ENCODE data around the gene BBS12.
"Not testable (repeated sequence)": the region's sequence is repeated elsewhere in the genome, so short reads cannot be mapped to it uniquely, and the experiment has no call there.

BBS12 gene

GRCh38 chr4:122784261-122784660 is 51.8 kb downstream of the BBS12 start:
- Histone ChIP-seq H3F3A (ENCODE audit: low read depth) (no peaks in the 10 kb centered on the region), H3K9ac (ENCODE audit: low read depth, low read length, poor library complexity, severe bottlenecking) (no peak overlapping the region), H3K4me2 (ENCODE audit: low read depth, low read length, poor library complexity, severe bottlenecking) (no peak overlapping the region), H3K9me3 (ENCODE audit: insufficient read depth, low read depth, low read length) (no peaks in the 10 kb centered on the region), H2AFZ (ENCODE audit: low read length) (no peak overlapping the region), H3K4me1 (ENCODE audit: insufficient read depth, low read length, poor library complexity, severe bottlenecking) (no peaks in the 10 kb centered on the region), H3K36me3 (ENCODE audit: insufficient read depth, low read length) (no peaks in the 10 kb centered on the region), H3K79me2 (ENCODE audit: insufficient read depth, low read length) (no peaks in the 10 kb centered on the region), H3K4me3 (ENCODE audit: low read length, poor library complexity, severe bottlenecking) (no peak overlapping the region), H3K27me3 (ENCODE audit: insufficient read depth, low read length, poor library complexity, severe bottlenecking) (no peaks in the 10 kb centered on the region), H3K9me2 (replicated peaks; ENCODE audit: low read depth, low read length) (no peaks in the 10 kb centered on the region), H4K20me1 (ENCODE audit: insufficient read depth, low read length, poor library complexity, severe bottlenecking) (no peaks in the 10 kb centered on the region)
- TF ChIP-seq CTCF (conservative IDR thresholded peaks at IDR 0.05; ENCODE audit: low read length), result no peak

DNA sequence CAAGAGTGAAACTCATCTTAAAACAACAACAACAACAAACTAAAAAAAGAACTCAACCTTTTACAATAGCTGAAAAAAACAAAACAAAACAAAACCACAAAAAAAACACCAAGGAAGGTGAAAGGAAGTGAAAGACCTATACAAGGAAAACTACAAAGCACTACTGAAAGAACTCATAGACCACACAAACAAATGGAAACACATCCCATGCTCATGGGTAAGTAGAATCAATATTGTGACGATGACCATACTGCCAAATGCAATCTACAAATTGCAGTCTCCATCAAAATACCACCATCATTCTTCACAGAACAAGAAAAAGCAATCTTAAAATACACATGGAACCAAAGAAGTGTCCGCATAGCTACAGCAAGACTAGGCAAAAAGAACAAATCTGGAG is 52.6 kb downstream of the BBS12 start:
- H3K4me1 ChIP-seq (ENCODE audit: insufficient read depth, low read length, poor library complexity, severe bottlenecking), result no peaks in the 10 kb centered on the region
- H3K9me3 ChIP-seq (ENCODE audit: insufficient read depth, low read depth, low read length), result no peaks in the 10 kb centered on the region
- H3K4me2 ChIP-seq (ENCODE audit: low read depth, low read length, poor library complexity, severe bottlenecking), result no peak overlapping the region
- no peaks in the 10 kb centered on the region for H3K27me3 ChIP-seq (ENCODE audit: insufficient read depth, low read length, poor library complexity, severe bottlenecking)
- H2AFZ ChIP-seq (ENCODE audit: low read length), result no peak overlapping the region
- no peaks in the 10 kb centered on the region for H3K36me3 ChIP-seq (ENCODE audit: insufficient read depth, low read length)
- TF ChIP-seq EZH2phosphoT487 (IDR thresholded peaks at IDR 0.05; ENCODE audit: borderline replicate concordance), result no peak
- TF ChIP-seq CTCF (conservative IDR thresholded peaks at IDR 0.05; ENCODE audit: low read length), result no peak
- H3K9ac ChIP-seq (ENCODE audit: low read depth, low read length, poor library complexity, severe bottlenecking), result no peak overlapping the region
- no peaks in the 10 kb centered on the region for H3F3A ChIP-seq (ENCODE audit: low read depth)
- no peaks in the 10 kb centered on the region for H3K9me2 ChIP-seq (replicated peaks; ENCODE audit: low read depth, low read length)
- no peaks in the 10 kb centered on the region for H3K79me2 ChIP-seq (ENCODE audit: insufficient read depth, low read length)
- no peak overlapping the region for H3K4me3 ChIP-seq (ENCODE audit: low read length, poor library complexity, severe bottlenecking)
- H4K20me1 ChIP-seq (ENCODE audit: insufficient read depth, low read length, poor library complexity, severe bottlenecking), result no peaks in the 10 kb centered on the region

GRCh38 chr4:122786296-122786695 is 53.8 kb downstream of the BBS12 start:
- not testable (repeated sequence) for H3K36me3 ChIP-seq (ENCODE audit: insufficient read depth, low read length); H3K79me2 ChIP-seq (ENCODE audit: insufficient read depth, low read length); H3K4me3 ChIP-seq (ENCODE audit: low read length, poor library complexity, severe bottlenecking); H3K9ac ChIP-seq (ENCODE audit: low read depth, low read length, poor library complexity, severe bottlenecking); H3K4me1 ChIP-seq (ENCODE audit: insufficient read depth, low read length, poor library complexity, severe bottlenecking); H3K27me3 ChIP-seq (ENCODE audit: insufficient read depth, low read length, poor library complexity, severe bottlenecking); H3K4me2 ChIP-seq (ENCODE audit: low read depth, low read length, poor library complexity, severe bottlenecking); H4K20me1 ChIP-seq (ENCODE audit: insufficient read depth, low read length, poor library complexity, severe bottlenecking); H3K9me2 ChIP-seq (replicated peaks; ENCODE audit: low read depth, low read length); H2AFZ ChIP-seq (ENCODE audit: low read length); H3K9me3 ChIP-seq (ENCODE audit: insufficient read depth, low read depth, low read length); H3F3A ChIP-seq (ENCODE audit: low read depth)

- H3K9me2 ChIP-seq (replicated peaks; ENCODE audit: low read depth, low read length); H2AFZ ChIP-seq (ENCODE audit: low read length); H3K79me2 ChIP-seq (ENCODE audit: insufficient read depth, low read length); H3F3A ChIP-seq (ENCODE audit: low read depth); H3K27me3 ChIP-seq (ENCODE audit: insufficient read depth, low read length, poor library complexity, severe bottlenecking); H3K4me3 ChIP-seq (ENCODE audit: low read length, poor library complexity, severe bottlenecking); H3K36me3 ChIP-seq (ENCODE audit: insufficient read depth, low read length); H4K20me1 ChIP-seq (ENCODE audit: insufficient read depth, low read length, poor library complexity, severe bottlenecking); H3K4me2 ChIP-seq (ENCODE audit: low read depth, low read length, poor library complexity, severe bottlenecking); H3K4me1 ChIP-seq (ENCODE audit: insufficient read depth, low read length, poor library complexity, severe bottlenecking); H3K9ac ChIP-seq (ENCODE audit: low read depth, low read length, poor library complexity, severe bottlenecking); H3K9me3 ChIP-seq (ENCODE audit: insufficient read depth, low read depth, low read length): not testable (repeated sequence)
Observed at GRCh38 chr4:122786920-122787319, 54.4 kb downstream of the BBS12 start.
